HL-60 (cell line): ENCODE measurements around the gene DAZAP1.

Experiments used
- DNase-seq, 2 experiments: peaks; one replicate each; pipeline ENCODE4 v3.0.0-alpha.2; 2010 to 2020; ENCODE audit warnings: low read depth in 1 of 2, low spot score in 1 of 2
- H3K27ac ChIP-seq: fragments of 250-450 bp; sonication (Bioruptor Pico); replicated peaks from 2 replicates; pipeline ENCODE4 v1.5.1; 2020; ENCODE audit warnings: mild to moderate bottlenecking, moderate library complexity
- H3K27me3 ChIP-seq: fragments of 250-450 bp; sonication (Bioruptor Pico); 2 replicates; pipeline ENCODE4 v1.5.1; 2021; ENCODE audit warnings: mild to moderate bottlenecking, moderate library complexity; ENCODE audit not compliant: insufficient read depth, poor library complexity, severe bottlenecking
- H3K4me3 ChIP-seq: replicated peaks from 2 replicates; pipeline ENCODE4 v1.5.1; 2011; ENCODE audit warnings: mild to moderate bottlenecking, control low read depth, low read length; ENCODE audit not compliant: insufficient read depth
- GABPA ChIP-seq: IDR thresholded peaks from 2 replicates; pipeline ENCODE4 v1.6.1; 2012; ENCODE audit warnings: low read depth
- POLR2AphosphoS5 ChIP-seq: IDR thresholded peaks from 2 replicates; pipeline ENCODE4 v1.6.1; 2012; ENCODE audit warnings: low read depth
- SPI1 ChIP-seq: IDR thresholded peaks from 2 replicates; pipeline ENCODE4 v1.6.1; 2012; ENCODE audit warnings: low read depth, mild to moderate bottlenecking, borderline replicate concordance
- TF ChIP-seq, protein P1 (sequence below): IDR thresholded peaks from 2 replicates; pipeline ENCODE4 v1.6.1; 2012; ENCODE audit warnings: low read depth; ENCODE audit not compliant: insufficient replicate concordance
- TF ChIP-seq, protein P2 (sequence below): IDR thresholded peaks from one replicate; pipeline ENCODE4 v1.5.1; 2011; ENCODE audit warnings: low read length, control low read depth, inconsistent platforms; ENCODE audit not compliant: insufficient read depth

DAZAP1 gene

DNA sequence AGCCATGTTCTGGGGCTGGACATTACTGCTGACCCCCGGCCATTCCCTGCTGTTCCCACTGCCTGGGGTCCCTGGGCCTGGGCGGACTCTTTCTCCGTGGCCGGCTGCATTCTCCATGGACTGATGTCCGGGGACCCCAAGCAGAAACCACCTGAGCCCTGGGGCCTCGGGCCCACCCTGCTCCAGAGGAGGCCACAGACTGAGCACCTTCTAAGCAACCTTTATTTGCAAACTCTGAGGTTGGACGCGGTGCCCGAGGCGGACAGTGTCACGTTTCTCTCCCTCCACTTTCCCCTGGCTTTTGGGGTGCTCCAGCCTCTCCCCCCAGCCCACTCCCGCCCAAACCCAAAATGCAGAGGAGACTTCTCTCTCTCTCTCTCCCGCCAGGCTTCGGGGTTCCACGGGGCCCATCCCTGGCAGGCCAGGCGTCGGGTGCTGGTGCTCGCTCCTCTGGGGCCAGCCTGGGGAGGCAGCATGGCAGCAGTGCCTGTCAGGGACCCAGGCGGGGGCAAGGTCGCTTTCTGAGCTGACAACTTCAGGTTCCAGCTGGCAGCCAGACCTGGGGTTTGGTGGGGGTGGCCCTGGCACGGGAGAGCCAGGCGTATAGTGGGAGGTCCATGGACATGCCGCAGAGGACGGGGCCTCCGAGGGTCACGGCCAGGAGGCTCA, 74.0 kb downstream of the DAZAP1 start:
- Histone ChIP-seq H3K27me3 (no peaks in the 10 kb centered on the region), H3K4me3 (no peak overlapping the region), H3K27ac (no peak overlapping the region)
- TF ChIP-seq, protein P1, sequence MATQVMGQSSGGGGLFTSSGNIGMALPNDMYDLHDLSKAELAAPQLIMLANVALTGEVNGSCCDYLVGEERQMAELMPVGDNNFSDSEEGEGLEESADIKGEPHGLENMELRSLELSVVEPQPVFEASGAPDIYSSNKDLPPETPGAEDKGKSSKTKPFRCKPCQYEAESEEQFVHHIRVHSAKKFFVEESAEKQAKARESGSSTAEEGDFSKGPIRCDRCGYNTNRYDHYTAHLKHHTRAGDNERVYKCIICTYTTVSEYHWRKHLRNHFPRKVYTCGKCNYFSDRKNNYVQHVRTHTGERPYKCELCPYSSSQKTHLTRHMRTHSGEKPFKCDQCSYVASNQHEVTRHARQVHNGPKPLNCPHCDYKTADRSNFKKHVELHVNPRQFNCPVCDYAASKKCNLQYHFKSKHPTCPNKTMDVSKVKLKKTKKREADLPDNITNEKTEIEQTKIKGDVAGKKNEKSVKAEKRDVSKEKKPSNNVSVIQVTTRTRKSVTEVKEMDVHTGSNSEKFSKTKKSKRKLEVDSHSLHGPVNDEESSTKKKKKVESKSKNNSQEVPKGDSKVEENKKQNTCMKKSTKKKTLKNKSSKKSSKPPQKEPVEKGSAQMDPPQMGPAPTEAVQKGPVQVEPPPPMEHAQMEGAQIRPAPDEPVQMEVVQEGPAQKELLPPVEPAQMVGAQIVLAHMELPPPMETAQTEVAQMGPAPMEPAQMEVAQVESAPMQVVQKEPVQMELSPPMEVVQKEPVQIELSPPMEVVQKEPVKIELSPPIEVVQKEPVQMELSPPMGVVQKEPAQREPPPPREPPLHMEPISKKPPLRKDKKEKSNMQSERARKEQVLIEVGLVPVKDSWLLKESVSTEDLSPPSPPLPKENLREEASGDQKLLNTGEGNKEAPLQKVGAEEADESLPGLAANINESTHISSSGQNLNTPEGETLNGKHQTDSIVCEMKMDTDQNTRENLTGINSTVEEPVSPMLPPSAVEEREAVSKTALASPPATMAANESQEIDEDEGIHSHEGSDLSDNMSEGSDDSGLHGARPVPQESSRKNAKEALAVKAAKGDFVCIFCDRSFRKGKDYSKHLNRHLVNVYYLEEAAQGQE = no peak
- TF ChIP-seq POLR2AphosphoS5 (no peak), GABPA (no peak)
- DNase-seq = no peak

DNA sequence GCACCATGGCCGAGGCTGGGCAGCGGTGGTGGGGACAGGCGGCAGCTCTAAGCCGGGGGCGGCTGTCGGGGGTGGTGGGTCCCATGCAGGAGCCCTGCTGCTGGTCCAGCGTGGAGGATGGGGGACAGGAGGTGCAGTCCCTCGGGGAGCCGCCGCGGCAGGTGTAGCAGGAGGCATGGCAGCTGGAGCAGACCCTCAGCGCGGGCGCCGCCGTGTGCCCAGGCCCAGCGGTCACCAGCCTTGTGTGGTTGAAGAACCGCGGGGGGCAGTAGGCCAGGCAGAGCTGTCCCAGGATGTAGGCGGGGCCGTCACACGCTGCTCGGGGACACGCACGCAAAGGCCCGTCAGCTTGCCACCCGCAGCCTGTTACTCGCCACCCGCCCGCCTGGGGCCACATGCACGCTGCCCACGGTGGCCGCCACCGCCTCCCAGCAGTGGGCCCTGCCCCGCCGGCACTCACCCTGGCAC, 74.5 kb downstream of the DAZAP1 start:
- Histone ChIP-seq H3K27me3 (no peaks in the 10 kb centered on the region), H3K27ac (no peak overlapping the region), H3K4me3 (no peak overlapping the region)
- TF ChIP-seq POLR2AphosphoS5 (no peak), SPI1 (no peak)
- TF ChIP-seq, protein P1 = no peak
- DNase-seq = no peak

DNA sequence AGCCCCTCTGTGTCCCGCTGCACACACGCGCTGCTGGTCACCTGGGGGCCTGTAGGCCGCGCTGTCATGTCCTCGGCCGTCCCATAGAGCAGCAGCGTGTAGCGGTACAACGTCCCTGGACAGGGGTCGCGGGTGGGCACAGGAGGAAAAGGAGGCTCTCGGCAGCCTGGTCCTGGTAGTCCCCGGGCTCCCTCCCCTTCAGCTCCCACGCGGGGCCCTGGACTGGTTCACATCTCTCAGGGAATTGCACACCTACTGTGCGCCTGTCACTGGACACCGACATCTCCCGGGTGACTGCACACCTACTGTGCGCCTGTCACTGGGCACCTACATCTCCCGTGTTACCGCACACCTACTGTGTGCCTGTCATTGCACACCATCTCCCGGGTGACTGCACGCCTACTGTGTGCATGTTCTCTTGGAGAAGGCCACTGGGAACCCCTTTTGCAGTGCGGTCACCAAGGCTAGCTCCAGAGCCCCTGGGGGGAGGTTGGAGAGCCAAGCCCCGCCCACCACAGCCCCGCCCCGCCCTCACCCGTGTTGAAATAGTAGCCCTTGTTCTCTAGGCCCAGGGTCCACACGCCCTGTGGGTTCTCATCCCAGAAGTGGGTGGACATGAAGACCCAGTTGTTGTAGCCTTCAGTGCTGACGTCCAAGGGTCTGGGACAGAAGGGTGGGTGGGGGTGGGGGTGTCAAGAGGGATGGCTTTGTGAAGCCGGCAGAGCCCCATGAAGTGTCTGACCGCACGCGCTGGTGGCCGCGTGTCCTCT, 75.2 kb downstream of the DAZAP1 start:
- no peak for TF ChIP-seq POLR2AphosphoS5
- no peak for TF ChIP-seq SPI1
- TF ChIP-seq, protein P1 = no peak
- TF ChIP-seq, protein P2, sequence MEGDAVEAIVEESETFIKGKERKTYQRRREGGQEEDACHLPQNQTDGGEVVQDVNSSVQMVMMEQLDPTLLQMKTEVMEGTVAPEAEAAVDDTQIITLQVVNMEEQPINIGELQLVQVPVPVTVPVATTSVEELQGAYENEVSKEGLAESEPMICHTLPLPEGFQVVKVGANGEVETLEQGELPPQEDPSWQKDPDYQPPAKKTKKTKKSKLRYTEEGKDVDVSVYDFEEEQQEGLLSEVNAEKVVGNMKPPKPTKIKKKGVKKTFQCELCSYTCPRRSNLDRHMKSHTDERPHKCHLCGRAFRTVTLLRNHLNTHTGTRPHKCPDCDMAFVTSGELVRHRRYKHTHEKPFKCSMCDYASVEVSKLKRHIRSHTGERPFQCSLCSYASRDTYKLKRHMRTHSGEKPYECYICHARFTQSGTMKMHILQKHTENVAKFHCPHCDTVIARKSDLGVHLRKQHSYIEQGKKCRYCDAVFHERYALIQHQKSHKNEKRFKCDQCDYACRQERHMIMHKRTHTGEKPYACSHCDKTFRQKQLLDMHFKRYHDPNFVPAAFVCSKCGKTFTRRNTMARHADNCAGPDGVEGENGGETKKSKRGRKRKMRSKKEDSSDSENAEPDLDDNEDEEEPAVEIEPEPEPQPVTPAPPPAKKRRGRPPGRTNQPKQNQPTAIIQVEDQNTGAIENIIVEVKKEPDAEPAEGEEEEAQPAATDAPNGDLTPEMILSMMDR = no peak
- TF ChIP-seq GABPA = no peak
- H3K27me3 ChIP-seq = no peaks in the 10 kb centered on the region
- no peak overlapping the region for H3K4me3 ChIP-seq

More for the DNA sequence above, 75.2 kb downstream of the DAZAP1 start:
- H3K27ac ChIP-seq = no peak overlapping the region
- no peak for DNase-seq
